ENCODE results near the gene SUN1. TPM values are rescaled to one million over a fixed set of nuclear protein-coding genes. Genes with fewer than 3 reads are reported as not detected.

The SUN1 gene
- total and polyA plus RNA-seq, 2 donors (not counting 3 experiments of a cell fraction or from before 2014, with no cell fraction given) = 158 to 410 TPM

- CTCF ChIA-PET = interaction anchor here (0.8 to 2.2 kb wide), 5 partner anchors 14 to 128 kb away, joined by 3 to 13 read pairs (median 3); no protein-coding TSS in a partner anchor
These were observed 595 bp upstream of the SUN1 start for GRCh38 chr7:831596-832166.

GRCh38 chr7:832968-833424 is 720 bp downstream of the SUN1 start:
- ChIA-PET POLR2A (no interaction called here), CTCF (interaction anchor here (1.2 to 2.2 kb wide), 3 partner anchors 13 to 41 kb away, joined by 4 to 13 read pairs (median 5); no protein-coding TSS in a partner anchor)
- no peak overlapping the region for H2AFZ ChIP-seq (ENCODE audit: low read depth, low read length)
- no peaks in the 10 kb centered on the region for H3K9me3 ChIP-seq (replicated peaks; ENCODE audit: control insufficient read depth, insufficient read depth, low read length)
- TF ChIP-seq MAX (IDR thresholded peaks at IDR 0.05; ENCODE audit: insufficient read depth, insufficient read length) (no peak), GATA2 (IDR thresholded peaks at IDR 0.05; ENCODE audit: insufficient read depth, insufficient read length, low read depth, low read length) (no peak), JUN (IDR thresholded peaks at IDR 0.05; ENCODE audit: borderline replicate concordance, insufficient read depth, insufficient read length, low read depth) (no peak), EZH2 (IDR thresholded peaks at IDR 0.05; ENCODE audit: borderline replicate concordance, low read depth, low read length, severe bottlenecking) (no peak), POLR2A (IDR thresholded peaks at IDR 0.05; ENCODE audit: low read depth, low read length) (no peak), POLR2AphosphoS5 (IDR thresholded peaks at IDR 0.05; ENCODE audit: insufficient read depth, low read depth, low read length) (no peak), CTCF (IDR thresholded peaks at IDR 0.05; ENCODE audit: extremely low read depth in 1 of 2, insufficient read depth in 1 of 2, low read depth in 1 of 2, low read length in 2 of 2) (no peak), FOS (IDR thresholded peaks at IDR 0.05; ENCODE audit: borderline replicate concordance, insufficient read depth, low read length) (no peak), MYC (IDR thresholded peaks at IDR 0.05; ENCODE audit: low read depth, low read length) (no peak)
- intact Hi-C loops (cut with micrococcal nuclease) = loop anchor here (1.0 kb wide), 2 partner anchors 17 to 47 kb away; no protein-coding TSS in a partner anchor
- H3K27me3 ChIP-seq (ENCODE audit: control insufficient read depth in 2 of 2, insufficient read depth in 2 of 2, low read length in 2 of 2) = no peaks in the 10 kb centered on the region
- peaks cover 51% of the 10 kb centered on the region for H3K79me2 ChIP-seq (ENCODE audit: control insufficient read depth, insufficient read depth, low read length)
- no peak overlapping the region for H3K4me3 ChIP-seq (replicated peaks in 1 of 3; ENCODE audit: insufficient read depth in 1 of 3, low read depth in 1 of 3, low read length in 3 of 3)
- H3K4me2 ChIP-seq (ENCODE audit: insufficient read depth, low read length) = peak overlapping the region; percentile 91
- no peaks in the 10 kb centered on the region for H4K20me1 ChIP-seq (replicated peaks; ENCODE audit: control insufficient read depth, extremely low read depth, insufficient read depth, low read length)
- H3K9me1 ChIP-seq (replicated peaks; ENCODE audit: control insufficient read depth, extremely low read depth, insufficient read depth, low read length) = no peaks in the 10 kb centered on the region
- BruUV-seq (replicated peaks) = no TSS peak
- peaks cover 22% of the 10 kb centered on the region for H3K4me1 ChIP-seq (ENCODE audit: control insufficient read depth, extremely low read depth, insufficient read depth, low read length)
- no peak for DNase-seq (ENCODE audit: low read depth, low spot score)
- peak overlapping the region; percentile 96 for H3K9ac ChIP-seq (replicated peaks; ENCODE audit: extremely low read depth, insufficient read depth, low read length)
- H3K27ac ChIP-seq (ENCODE audit: insufficient read depth, low read depth, low read length) = peak overlapping the region; percentile 98
- dilution Hi-C loops (cut with MboI; ENCODE audit: extremely low pct_ligation_motif_present, low sequenced_read_pairs) = no loop called here
- H3K36me3 ChIP-seq (ENCODE audit: control insufficient read depth in 2 of 2, extremely low read depth in 1 of 2, insufficient read depth in 2 of 2, low read length in 2 of 2) = no peaks in the 10 kb centered on the region
- FAIRE-seq = no peak

More at GRCh38 chr7:831596-832166, 595 bp upstream of the SUN1 start:
- Histone ChIP-seq H3K9ac (replicated peaks; ENCODE audit: extremely low read depth, insufficient read depth, low read length) (peak overlapping the region; percentile 96), H3K9me3 (replicated peaks; ENCODE audit: control insufficient read depth, insufficient read depth, low read length) (no peaks in the 10 kb centered on the region), H3K4me3 (replicated peaks in 1 of 3; ENCODE audit: insufficient read depth in 1 of 3, low read depth in 1 of 3, low read length in 3 of 3) (peak overlapping the region in 2 of 3 experiments; percentile 12 to 49), H3K9me1 (replicated peaks; ENCODE audit: control insufficient read depth, extremely low read depth, insufficient read depth, low read length) (no peaks in the 10 kb centered on the region), H3K27ac (ENCODE audit: insufficient read depth, low read depth, low read length) (peak overlapping the region; percentile 98), H2AFZ (ENCODE audit: low read depth, low read length) (no peak overlapping the region), H3K79me2 (ENCODE audit: control insufficient read depth, insufficient read depth, low read length) (peaks cover 46% of the 10 kb centered on the region), H4K20me1 (replicated peaks; ENCODE audit: control insufficient read depth, extremely low read depth, insufficient read depth, low read length) (no peaks in the 10 kb centered on the region), H3K4me2 (ENCODE audit: insufficient read depth, low read length) (peak overlapping the region; percentile 91), H3K27me3 (ENCODE audit: control insufficient read depth in 2 of 2, insufficient read depth in 2 of 2, low read length in 2 of 2) (no peaks in the 10 kb centered on the region), H3K36me3 (ENCODE audit: control insufficient read depth in 2 of 2, extremely low read depth in 1 of 2, insufficient read depth in 2 of 2, low read length in 2 of 2) (no peaks in the 10 kb centered on the region), H3K4me1 (ENCODE audit: control insufficient read depth, extremely low read depth, insufficient read depth, low read length) (peaks cover 22% of the 10 kb centered on the region)
- POLR2A ChIA-PET = no interaction called here
- intact Hi-C loops (cut with micrococcal nuclease) (loop anchor here (1.0 to 2.0 kb wide), 4 partner anchors 15 to 45 kb away; no protein-coding TSS in a partner anchor), dilution Hi-C loops (cut with MboI; ENCODE audit: extremely low pct_ligation_motif_present, low sequenced_read_pairs) (no loop called here)
- peak; percentile 88 for FAIRE-seq
- BruUV-seq (replicated peaks) = TSS peak; percentile 84
- peak; percentile 93 for DNase-seq (ENCODE audit: low read depth, low spot score)
- no peak for TF ChIP-seq EZH2 (IDR thresholded peaks at IDR 0.05; ENCODE audit: borderline replicate concordance, low read depth, low read length, severe bottlenecking)
- peak; percentile 92 for TF ChIP-seq FOS (IDR thresholded peaks at IDR 0.05; ENCODE audit: borderline replicate concordance, insufficient read depth, low read length)
- peak; percentile 99 for TF ChIP-seq JUN (IDR thresholded peaks at IDR 0.05; ENCODE audit: borderline replicate concordance, insufficient read depth, insufficient read length, low read depth)

All from endothelial cell of umbilical vein (primary cell).